ENCODE data around the gene SNTB2. TPM values are rescaled to one million over a fixed set of nuclear protein-coding genes. Genes with fewer than 3 reads are reported as not detected.

SNTB2 gene
- total and polyA plus RNA-seq, 2 of the 13 experiments (the other 11 are each of a cell fraction or from before 2014, with no cell fraction given), result 11.5 to 19.2 TPM

DNA sequence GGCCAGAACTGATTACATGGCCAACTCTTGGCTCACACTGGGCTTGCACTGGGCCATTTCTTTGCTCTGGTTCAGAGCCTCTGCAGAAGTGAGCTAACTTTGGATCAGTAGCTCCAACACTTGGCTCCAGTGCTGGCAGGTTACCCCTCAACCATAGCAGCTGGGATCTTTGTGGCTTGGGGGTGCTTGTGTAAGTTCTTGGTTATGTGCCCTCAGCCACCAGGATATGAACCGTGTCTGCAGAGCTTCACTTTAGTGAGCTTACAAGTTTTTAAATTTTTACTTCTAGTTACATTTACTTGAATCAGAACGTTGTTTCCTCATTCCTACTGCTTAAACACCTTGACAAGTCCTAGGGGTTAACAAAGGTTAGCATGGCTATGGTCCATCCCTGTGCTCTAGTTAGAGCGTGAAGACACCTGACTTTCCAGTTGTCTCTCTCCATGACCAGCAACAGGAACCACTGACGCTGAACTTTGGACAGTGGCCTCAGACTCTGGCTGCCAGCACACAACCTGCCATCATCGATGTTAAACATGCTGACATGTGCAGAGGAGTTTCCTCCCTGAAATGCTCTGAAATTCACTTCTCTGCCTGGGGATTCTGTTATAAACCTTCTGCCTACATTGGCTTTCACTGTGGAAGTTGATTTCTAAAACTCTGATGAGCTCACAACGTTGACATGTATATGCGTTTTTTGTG, 139.4 kb downstream of the SNTB2 start (continued):
- no peak for TF ChIP-seq ZNF225 (CRISPR knock-in tag; IDR thresholded peaks at IDR 0.05)
- TF ChIP-seq, protein P1, sequence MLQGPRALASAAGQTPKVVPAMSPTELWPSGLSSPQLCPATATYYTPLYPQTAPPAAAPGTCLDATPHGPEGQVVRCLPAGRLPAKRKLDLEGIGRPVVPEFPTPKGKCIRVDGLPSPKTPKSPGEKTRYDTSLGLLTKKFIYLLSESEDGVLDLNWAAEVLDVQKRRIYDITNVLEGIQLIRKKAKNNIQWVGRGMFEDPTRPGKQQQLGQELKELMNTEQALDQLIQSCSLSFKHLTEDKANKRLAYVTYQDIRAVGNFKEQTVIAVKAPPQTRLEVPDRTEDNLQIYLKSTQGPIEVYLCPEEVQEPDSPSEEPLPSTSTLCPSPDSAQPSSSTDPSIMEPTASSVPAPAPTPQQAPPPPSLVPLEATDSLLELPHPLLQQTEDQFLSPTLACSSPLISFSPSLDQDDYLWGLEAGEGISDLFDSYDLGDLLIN (CRISPR knock-in tag; IDR thresholded peaks at IDR 0.05; ENCODE audit: borderline replicate concordance), result 0 out of 2 replicates have a peak, but pooled peaks have one; percentile 54
- no peak for TF ChIP-seq ZNF17 (CRISPR knock-in tag; IDR thresholded peaks at IDR 0.05)
- TF ChIP-seq SMAD9 (CRISPR knock-in tag; IDR thresholded peaks at IDR 0.05), result 0 out of 2 replicates have a peak, but pooled peaks have one; percentile 7
- TF ChIP-seq, protein P2, sequence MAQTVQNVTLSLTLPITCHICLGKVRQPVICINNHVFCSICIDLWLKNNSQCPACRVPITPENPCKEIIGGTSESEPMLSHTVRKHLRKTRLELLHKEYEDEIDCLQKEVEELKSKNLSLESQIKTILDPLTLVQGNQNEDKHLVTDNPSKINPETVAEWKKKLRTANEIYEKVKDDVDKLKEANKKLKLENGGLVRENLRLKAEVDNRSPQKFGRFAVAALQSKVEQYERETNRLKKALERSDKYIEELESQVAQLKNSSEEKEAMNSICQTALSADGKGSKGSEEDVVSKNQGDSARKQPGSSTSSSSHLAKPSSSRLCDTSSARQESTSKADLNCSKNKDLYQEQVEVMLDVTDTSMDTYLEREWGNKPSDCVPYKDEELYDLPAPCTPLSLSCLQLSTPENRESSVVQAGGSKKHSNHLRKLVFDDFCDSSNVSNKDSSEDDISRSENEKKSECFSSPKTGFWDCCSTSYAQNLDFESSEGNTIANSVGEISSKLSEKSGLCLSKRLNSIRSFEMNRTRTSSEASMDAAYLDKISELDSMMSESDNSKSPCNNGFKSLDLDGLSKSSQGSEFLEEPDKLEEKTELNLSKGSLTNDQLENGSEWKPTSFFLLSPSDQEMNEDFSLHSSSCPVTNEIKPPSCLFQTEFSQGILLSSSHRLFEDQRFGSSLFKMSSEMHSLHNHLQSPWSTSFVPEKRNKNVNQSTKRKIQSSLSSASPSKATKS (CRISPR knock-in tag; IDR thresholded peaks at IDR 0.05), result no peak
- TF ChIP-seq ZBTB21 (CRISPR knock-in tag; IDR thresholded peaks at IDR 0.05), result no peak
- TF ChIP-seq MAFG (CRISPR knock-in tag; IDR thresholded peaks at IDR 0.05), result no peak
- no peak for TF ChIP-seq TEAD2 (CRISPR knock-in tag; IDR thresholded peaks at IDR 0.05)
- TF ChIP-seq NFE2L2 (IDR thresholded peaks at IDR 0.05; ENCODE audit: low read length), result no peak
- no peak for TF ChIP-seq U2AF2 (IDR thresholded peaks at IDR 0.05; ENCODE audit: low read depth, low read length)
- peak; percentile 91; the same call in 1 of the 2 replicates for TF ChIP-seq ZNF264 (CRISPR knock-in tag; IDR thresholded peaks at IDR 0.05)
- no peak for TF ChIP-seq REXO4 (CRISPR knock-in tag; IDR thresholded peaks at IDR 0.05; ENCODE audit: borderline replicate concordance)
- TF ChIP-seq, protein P3, sequence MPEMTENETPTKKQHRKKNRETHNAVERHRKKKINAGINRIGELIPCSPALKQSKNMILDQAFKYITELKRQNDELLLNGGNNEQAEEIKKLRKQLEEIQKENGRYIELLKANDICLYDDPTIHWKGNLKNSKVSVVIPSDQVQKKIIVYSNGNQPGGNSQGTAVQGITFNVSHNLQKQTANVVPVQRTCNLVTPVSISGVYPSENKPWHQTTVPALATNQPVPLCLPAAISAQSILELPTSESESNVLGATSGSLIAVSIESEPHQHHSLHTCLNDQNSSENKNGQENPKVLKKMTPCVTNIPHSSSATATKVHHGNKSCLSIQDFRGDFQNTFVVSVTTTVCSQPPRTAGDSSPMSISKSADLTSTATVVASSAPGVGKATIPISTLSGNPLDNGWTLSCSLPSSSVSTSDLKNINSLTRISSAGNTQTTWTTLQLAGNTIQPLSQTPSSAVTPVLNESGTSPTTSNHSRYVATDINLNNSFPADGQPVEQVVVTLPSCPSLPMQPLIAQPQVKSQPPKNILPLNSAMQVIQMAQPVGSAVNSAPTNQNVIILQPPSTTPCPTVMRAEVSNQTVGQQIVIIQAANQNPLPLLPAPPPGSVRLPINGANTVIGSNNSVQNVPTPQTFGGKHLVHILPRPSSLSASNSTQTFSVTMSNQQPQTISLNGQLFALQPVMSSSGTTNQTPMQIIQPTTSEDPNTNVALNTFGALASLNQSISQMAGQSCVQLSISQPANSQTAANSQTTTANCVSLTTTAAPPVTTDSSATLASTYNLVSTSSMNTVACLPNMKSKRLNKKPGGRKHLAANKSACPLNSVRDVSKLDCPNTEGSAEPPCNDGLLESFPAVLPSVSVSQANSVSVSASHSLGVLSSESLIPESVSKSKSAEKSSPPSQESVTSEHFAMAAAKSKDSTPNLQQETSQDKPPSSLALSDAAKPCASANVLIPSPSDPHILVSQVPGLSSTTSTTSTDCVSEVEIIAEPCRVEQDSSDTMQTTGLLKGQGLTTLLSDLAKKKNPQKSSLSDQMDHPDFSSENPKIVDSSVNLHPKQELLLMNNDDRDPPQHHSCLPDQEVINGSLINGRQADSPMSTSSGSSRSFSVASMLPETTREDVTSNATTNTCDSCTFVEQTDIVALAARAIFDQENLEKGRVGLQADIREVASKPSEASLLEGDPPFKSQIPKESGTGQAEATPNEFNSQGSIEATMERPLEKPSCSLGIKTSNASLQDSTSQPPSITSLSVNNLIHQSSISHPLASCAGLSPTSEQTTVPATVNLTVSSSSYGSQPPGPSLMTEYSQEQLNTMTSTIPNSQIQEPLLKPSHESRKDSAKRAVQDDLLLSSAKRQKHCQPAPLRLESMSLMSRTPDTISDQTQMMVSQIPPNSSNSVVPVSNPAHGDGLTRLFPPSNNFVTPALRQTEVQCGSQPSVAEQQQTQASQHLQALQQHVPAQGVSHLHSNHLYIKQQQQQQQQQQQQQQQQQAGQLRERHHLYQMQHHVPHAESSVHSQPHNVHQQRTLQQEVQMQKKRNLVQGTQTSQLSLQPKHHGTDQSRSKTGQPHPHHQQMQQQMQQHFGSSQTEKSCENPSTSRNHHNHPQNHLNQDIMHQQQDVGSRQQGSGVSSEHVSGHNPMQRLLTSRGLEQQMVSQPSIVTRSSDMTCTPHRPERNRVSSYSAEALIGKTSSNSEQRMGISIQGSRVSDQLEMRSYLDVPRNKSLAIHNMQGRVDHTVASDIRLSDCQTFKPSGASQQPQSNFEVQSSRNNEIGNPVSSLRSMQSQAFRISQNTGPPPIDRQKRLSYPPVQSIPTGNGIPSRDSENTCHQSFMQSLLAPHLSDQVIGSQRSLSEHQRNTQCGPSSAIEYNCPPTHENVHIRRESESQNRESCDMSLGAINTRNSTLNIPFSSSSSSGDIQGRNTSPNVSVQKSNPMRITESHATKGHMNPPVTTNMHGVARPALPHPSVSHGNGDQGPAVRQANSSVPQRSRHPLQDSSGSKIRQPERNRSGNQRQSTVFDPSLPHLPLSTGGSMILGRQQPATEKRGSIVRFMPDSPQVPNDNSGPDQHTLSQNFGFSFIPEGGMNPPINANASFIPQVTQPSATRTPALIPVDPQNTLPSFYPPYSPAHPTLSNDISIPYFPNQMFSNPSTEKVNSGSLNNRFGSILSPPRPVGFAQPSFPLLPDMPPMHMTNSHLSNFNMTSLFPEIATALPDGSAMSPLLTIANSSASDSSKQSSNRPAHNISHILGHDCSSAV (CRISPR knock-in tag; IDR thresholded peaks at IDR 0.05; ENCODE audit: borderline replicate concordance), result no peak
- no peak for TF ChIP-seq TSC22D2 (CRISPR knock-in tag; IDR thresholded peaks at IDR 0.05; ENCODE audit: borderline replicate concordance)
- TF ChIP-seq PCBP2 (optimal IDR thresholded peaks at IDR 0.05; ENCODE audit: low read depth, low read length, poor library complexity, severe bottlenecking), result no peak
